HG02870 (cell line): ENCODE measurements around the gene POR.
"Not testable (repeated sequence)": the region's sequence is repeated elsewhere in the genome, so short reads cannot be mapped to it uniquely, and the experiment has no call there.

Experiments used
- ATAC-seq: cut with Tn5 transposase; IDR thresholded peaks from one replicate; pipeline ENCODE4 v1.9.1; 2021; ENCODE audit warnings: mild to moderate bottlenecking, moderate library complexity; ENCODE audit not compliant: unreplicated experiment

Gene POR

DNA sequence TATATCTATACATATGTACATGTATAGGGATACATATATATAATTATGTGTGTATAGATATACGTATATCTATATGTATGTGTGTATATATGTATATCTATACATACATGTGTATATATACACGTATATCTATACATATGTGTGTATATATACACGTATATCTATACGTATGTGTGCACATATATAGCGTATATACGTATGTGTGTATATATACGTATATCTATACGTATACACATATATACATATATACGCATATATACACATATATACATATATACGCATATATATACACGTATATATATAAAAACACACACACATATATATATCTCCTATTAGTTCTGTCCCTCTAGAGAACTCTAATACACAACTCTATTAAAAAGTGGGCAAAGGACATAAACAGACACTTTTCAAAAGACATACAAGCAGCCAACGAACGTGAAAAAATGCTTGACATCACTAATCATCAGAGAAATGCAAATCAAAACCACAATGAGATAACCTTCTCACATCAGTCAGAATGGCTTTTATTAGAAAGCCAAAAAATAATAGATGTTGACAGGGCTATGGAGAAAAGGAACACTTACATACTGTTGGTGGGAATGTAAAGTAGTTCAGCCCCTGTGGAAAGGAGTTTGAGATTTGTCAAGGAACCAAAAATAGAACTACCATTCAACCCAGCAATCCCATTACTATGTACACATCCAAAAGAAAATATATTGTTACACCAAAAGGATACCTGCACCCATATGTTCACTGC, 101.4 kb downstream of the POR start:
- no peak for ATAC-seq

DNA sequence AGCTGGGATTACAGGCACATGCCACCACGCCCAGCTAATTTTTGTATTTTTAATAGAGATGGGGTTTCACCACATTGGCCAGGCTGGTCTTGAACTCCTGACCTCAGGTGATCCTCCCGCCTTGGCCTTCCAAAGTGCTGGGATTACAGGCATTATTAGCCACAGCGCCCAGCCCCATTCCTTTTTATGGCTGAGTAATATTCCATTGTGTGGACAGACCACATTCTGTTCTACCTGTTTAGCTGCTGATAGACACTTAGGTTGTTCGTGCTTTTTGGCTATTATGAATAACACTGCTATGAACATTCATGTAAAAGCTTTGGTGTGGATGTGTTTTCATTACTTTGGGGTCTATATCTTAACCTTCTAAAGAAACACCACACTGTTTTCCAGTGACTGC, 103.6 kb downstream of the POR start:
- not testable (repeated sequence) for ATAC-seq

DNA sequence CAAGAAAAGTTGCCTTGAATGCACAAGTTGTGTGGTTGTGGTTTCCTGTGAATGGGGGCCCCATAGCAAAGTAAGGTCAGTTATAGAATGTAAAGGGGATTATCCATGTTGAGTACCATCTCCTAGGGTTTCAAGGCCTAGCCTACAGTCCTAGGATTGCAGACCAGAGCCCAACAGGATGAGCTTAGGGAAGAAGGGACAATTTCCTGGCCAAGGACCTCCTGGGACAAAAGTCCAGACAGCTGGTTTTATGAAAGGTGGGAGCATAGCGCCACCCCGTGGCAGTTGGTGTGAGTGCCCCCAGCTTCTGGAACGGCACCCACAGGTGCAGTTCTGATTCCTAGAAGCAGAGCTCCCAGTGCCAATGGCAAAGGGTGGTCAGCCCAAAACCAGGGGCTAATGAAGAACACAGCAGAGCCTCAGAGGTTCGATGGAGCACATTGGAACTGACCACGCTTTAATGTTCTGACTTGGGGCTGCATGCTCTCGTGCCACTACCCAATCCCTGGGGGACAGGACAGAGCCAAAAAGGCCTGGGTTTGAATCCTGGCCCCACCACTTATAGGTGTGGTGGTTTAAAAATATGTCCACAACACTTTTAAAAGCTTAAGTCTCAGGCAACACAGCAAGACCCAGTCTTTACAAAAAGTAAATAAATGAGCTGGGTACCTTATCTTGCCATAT, 105.2 kb downstream of the POR start:
- no peak for ATAC-seq

DNA sequence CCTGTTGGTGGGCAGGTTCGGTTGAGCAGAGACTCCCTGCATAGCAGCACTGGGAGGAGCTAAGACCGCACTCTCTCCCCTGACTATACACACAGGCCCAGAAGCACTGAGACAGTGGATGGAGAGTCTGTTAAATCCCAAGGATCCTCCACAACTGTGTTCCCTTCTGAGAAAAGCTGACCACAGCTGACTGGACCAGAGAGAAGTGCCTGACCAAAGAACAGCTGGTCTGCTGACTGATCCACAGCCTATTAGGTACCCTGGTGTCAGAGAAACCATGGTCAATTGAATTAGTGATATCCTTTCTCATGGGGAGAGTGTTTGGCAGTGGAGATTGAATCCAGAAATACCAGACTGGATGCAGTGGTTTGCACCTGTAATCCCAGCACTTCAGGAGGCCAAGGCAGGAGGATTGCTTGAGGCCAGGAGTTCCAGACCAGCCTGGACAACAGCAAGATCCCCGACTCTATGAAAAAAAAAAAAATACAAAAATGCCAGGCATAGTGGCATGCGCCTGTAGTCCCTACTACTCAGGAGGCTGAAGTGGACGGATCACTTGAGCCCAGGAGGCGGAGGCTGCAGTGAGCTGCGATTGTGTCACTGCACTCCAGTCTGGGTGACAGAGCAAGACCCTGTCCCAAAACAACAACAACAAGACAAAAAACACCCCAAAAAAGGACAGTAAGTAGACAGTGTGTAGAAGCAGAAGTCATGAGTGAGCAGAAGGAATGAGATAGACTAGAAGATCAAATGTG, 107.2 kb downstream of the POR start:
- no peak for ATAC-seq

DNA sequence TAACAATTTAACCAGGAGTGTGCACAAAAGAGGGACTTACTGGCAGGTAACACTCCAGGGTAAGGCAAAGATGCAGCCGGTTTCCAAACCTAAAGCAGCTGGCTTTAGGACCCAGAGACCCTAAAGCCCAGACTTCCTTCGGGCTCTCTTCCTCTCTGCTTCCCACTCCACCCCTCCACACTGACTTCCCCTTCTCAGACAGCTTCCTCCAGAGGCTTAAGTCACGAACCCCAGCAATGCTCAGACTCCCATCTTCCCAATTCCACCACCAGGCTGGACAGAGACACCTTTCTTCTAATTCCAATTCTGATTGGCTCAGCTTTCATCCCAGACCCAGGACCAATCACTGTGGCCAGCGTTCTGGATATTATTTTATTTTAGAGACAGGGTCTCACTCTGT, 108.0 kb downstream of the POR start:
- no peak for ATAC-seq

DNA sequence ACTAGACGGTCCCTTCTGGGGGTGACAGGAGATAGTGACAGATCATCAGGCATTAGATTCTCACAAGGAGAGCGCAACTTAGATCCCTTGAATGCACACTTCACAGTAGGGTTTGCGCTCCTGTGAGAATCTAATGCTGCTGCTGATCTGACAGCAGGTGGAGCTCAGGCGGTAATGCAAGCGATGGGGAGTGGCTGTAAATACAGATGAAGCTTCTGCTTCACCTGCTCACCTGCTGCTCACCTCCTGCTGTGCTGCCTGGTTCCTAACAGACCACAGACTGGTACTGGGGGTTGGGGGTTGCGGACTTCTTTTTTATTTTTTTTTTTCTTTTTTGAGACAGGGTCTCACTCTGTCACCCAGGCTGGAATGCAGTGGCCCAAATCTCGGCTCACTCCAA, 114.7 kb downstream of the POR start:
- not testable (repeated sequence) for ATAC-seq

DNA sequence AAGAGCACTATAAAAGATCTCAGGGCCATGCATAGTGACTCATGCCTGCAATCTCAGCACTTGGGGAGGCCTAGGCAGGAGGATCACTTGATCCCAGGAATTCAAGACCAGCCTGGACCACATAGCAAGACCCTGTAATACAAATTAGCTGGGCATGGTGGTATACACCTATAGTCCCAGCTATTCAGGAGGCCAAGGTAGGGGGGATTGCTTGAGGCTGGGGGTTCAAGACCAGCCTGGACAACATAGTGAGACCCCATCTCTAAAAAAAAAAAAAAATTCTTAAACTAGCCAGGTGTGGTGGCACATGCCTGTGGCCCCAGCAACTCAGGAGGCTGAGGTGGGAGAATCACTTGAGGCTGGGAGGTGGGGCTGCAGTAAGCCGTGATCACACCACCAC, 117.0 kb downstream of the POR start:
- no peak for ATAC-seq
